GM19240 (cell line): ENCODE results near the gene AGAP1.
"Not testable (repeated sequence)": the region's sequence is repeated elsewhere in the genome, so short reads cannot be mapped to it uniquely, and the experiment has no call there.

ENCODE experiments used
- DNase-seq: peaks from one replicate; pipeline ENCODE4 v3.0.0; 2011; ENCODE audit warnings: low spot score; ENCODE audit not compliant: insufficient read length

AGAP1 gene

GRCh38 chr2:235934774-235935484 is 441.1 kb downstream of the AGAP1 start:
- DNase-seq, result no peak

- no peak for DNase-seq
These were observed 441.9 kb downstream of the AGAP1 start for GRCh38 chr2:235935773-235936172.

GRCh38 chr2:235936493-235936892 is 442.6 kb downstream of the AGAP1 start:
- DNase-seq, result no peak

- DNase-seq, result no peak
These were observed 443.2 kb downstream of the AGAP1 start for GRCh38 chr2:235937087-235937486.

GRCh38 chr2:235937526-235937925 is 443.7 kb downstream of the AGAP1 start:
- no peak for DNase-seq

GRCh38 chr2:235937936-235938335 is 444.1 kb downstream of the AGAP1 start:
- DNase-seq, result no peak

- no peak for DNase-seq
These were observed 444.8 kb downstream of the AGAP1 start for GRCh38 chr2:235938611-235939010.

- DNase-seq, result no peak
These were observed 445.6 kb downstream of the AGAP1 start for GRCh38 chr2:235939471-235939870.

- no peak for DNase-seq
These were observed 446.5 kb downstream of the AGAP1 start for GRCh38 chr2:235940330-235940729.

GRCh38 chr2:235944591-235944990 is 450.7 kb downstream of the AGAP1 start:
- DNase-seq, result no peak

- no peak for DNase-seq
These were observed 451.8 kb downstream of the AGAP1 start for GRCh38 chr2:235945608-235946140.

- no peak for DNase-seq
These were observed 452.7 kb downstream of the AGAP1 start for GRCh38 chr2:235946590-235946989.

- not testable (repeated sequence) for DNase-seq
These were observed 453.2 kb downstream of the AGAP1 start for GRCh38 chr2:235947055-235947454.

- no peak for DNase-seq
These were observed 456.0 kb downstream of the AGAP1 start for GRCh38 chr2:235949567-235950472.

GRCh38 chr2:235950473-235950809 is 456.6 kb downstream of the AGAP1 start:
- no peak for DNase-seq

GRCh38 chr2:235951493-235951892 is 457.6 kb downstream of the AGAP1 start:
- DNase-seq, result no peak

- no peak for DNase-seq
These were observed 458.1 kb downstream of the AGAP1 start for GRCh38 chr2:235951982-235952381.

GRCh38 chr2:235952714-235953113 is 458.9 kb downstream of the AGAP1 start:
- no peak for DNase-seq

GRCh38 chr2:235954281-235954680 is 460.4 kb downstream of the AGAP1 start:
- no peak for DNase-seq

GRCh38 chr2:235954888-235955480 is 461.1 kb downstream of the AGAP1 start:
- DNase-seq, result no peak

- DNase-seq, result no peak
These were observed 461.8 kb downstream of the AGAP1 start for GRCh38 chr2:235955664-235956063.
